Measurements from ENCODE around the gene MZT1. TPM values are rescaled to one million over a fixed set of nuclear protein-coding genes. Genes with fewer than 3 reads are reported as not detected.

MZT1 gene
- total RNA-seq: 3.8 and 22.0 TPM in 2 replicates

DNA sequence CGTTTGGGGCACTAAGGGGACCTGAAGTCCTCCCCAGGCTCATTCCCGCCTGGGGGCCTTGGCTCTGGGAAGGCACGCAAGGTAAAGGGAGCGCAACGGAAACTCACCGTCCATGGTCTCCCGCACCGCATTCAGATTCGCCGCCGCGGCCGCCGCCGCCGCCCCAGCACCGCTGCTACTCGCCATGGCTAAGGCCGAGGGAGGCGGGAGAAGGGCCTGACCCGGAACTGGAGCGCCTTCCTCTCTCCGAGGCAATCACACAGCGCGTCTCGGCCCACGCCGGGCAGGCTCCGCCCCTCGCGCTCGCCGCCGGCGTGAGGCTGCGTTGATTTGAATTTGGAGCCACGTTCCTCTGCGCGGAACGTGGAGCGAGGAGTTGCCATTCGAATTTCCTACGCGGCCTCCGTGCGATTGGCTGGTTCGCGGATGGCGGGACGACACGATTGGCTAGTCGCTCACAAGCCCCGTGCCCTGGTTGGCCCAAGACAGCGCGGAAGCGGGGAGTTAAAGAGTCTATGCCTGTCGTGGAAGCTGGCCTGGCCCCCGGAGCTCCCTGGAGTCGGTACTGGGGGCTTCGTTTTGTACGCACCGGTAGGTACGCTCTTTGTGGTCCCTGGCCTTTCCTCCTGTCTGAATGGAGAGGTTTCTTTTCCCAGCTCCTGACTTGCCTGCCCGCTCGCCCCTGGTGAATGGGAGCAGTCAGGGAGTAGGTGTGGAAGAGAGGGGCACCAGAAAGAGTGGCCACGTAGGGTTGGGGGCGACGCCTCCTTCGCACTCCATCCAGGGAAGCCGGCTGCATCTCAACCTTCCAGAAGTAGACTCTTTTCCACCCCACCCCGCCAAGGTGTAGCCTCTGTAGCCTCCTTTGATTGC lies at the start of gene MZT1, which contains the start of gene BORA:
Gene MZT1 (minus strand): TSS at position 213 of the 873 bp plus-strand sequence. CDS start 27 bp downstream, at position 186.
Gene BORA (plus strand): TSS at position 507 of the 873 bp plus-strand sequence. CDS start 1,018 bp downstream, outside the sequence.

Other genes with a start within 250 kb of the MZT1 start
- gene BORA, start 294 bp upstream of the MZT1 start, total RNA-seq: 2.2 and 16.8 TPM in 2 replicates
- gene DIS3, start 54.3 kb upstream of the MZT1 start, total RNA-seq: 14.7 and 15.5 TPM in 2 replicates
- gene PIBF1, start 54.5 kb upstream of the MZT1 start, total RNA-seq: 4.4 and 5.2 TPM in 2 replicates

All from mesangial cell (primary cell).